ENCODE data around the gene ARHGAP1.

Gene ARHGAP1

DNA sequence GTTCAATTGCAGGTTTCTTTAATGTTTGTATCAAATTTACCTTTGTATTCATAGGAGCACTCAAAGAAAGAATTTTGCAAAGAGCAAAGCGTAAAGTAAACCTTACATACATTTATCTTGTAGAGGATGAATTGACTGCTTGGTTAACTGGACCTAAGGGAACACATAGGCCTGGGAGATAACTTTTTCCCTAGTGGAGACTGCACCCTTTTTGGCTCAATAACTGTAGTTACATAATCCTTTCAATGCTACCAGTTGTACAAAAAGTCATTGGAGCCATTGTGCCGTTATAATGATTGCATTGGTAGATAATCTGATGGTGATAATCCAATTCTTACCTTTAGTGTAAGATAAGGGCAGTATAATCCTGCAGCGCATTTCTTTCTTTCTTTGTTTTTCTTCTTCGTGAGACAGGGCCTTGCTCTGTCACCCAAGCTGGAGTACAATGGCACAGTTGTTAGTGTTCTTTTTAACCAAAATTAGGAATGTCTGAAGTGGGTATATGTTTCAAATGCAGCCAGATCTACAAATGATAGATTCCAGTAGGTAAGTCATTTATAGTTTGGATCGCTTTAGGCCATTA lies 64.8 kb downstream of the ARHGAP1 start:
- no peak for DNase-seq

- DNase-seq, result no peak
Measured at GRCh38 chr11:46633291-46634217, 66.9 kb downstream of the ARHGAP1 start.

GRCh38 chr11:46632502-46632901 lies 67.9 kb downstream of the ARHGAP1 start:
- DNase-seq, result no peak

DNA sequence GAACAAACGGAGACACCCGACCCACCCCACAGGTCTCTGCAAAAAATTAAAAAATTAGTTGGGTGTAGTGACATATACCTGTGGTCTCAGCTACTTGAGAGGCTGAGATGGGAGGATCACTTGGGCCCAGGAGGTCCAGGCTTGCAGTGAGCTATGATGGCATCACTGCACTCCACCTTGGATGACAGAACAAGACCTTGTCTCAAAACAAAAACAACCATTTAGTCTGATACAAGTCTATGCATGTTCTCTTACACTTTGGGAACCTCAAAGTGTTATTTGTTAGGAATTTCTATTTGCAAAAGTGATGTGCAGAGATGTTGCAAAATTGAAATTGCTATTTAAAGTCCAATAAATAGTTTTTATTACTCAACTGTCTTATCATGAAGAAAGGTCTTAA lies 68.7 kb downstream of the ARHGAP1 start:
- DNase-seq, result no peak

- DNase-seq, result no peak
Measured at GRCh38 chr11:46630237-46630636, 70.2 kb downstream of the ARHGAP1 start.

DNA sequence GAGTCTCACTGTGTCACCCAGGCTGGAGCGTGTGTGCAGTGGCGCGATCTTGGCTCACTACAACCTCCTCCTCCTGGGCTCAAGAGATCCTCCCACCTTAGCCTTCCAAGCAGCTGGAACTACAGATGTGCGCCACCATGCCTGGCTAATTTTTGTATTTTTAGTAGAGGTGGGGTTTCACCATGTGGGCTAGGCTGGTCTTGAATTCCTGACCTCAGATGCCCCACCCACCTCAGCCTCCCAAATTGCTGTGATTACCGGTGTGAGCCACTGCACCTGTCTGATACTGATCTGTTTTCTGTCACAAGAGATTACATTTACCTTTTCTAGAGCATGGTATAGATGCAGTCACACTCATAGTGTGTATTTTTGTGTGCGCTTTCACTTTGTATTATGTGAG lies 71.5 kb downstream of the ARHGAP1 start:
- no peak for DNase-seq
